T-helper 17 cell (primary cell): ENCODE results near the gene SAAL1. TPM values are rescaled to one million over a fixed set of nuclear protein-coding genes. Genes with fewer than 3 reads are reported as not detected.

Experiments used
- total RNA-seq, 4 donors: library from RNA in 2 of 4; stranded (reverse) in 2 of 4; gene quantifications; one replicate each; pipeline ENCODE4 v1.2.3 and lab custom pipeline; 2022 to 2026

The SAAL1 gene
- total RNA-seq, 2 donors from 2014 or later = 18.2 to 22.1 TPM

Other genes starting within 250 kb of the SAAL1 start
- gene SERGEF, start 93.0 kb downstream of the SAAL1 start, total RNA-seq = 10 to 100 TPM; 34.6 to 39.8 TPM
- under 1 TPM; 0.47 to 0.73 TPM for gene TPH1, start 59.8 kb downstream of the SAAL1 start, total RNA-seq
- gene MRGPRX3, start 26.5 kb upstream of the SAAL1 start, total RNA-seq = not detected
- not detected for gene MRGPRX4, start 66.8 kb upstream of the SAAL1 start, total RNA-seq
- not detected for gene SAA4, start 130.7 kb upstream of the SAAL1 start, total RNA-seq
- gene SAA2, start 142.6 kb upstream of the SAAL1 start, total RNA-seq = not detected
- gene SAA1, start 160.2 kb upstream of the SAAL1 start, total RNA-seq = not detected
- 10 to 100 TPM; 12.8 to 15.7 TPM for gene HPS5, start 216.1 kb upstream of the SAAL1 start, total RNA-seq
- gene GTF2H1, start 216.5 kb upstream of the SAAL1 start, total RNA-seq = 10 to 100 TPM; 22.0 to 24.4 TPM